ENCODE measurements around the gene ANGEL1. TPM values are rescaled to one million over a fixed set of nuclear protein-coding genes. Genes with fewer than 3 reads are reported as not detected.

ANGEL1 gene
- total and polyA plus RNA-seq, 3 donors from 2014 or later, result 126 to 150 (median 132) TPM

DNA sequence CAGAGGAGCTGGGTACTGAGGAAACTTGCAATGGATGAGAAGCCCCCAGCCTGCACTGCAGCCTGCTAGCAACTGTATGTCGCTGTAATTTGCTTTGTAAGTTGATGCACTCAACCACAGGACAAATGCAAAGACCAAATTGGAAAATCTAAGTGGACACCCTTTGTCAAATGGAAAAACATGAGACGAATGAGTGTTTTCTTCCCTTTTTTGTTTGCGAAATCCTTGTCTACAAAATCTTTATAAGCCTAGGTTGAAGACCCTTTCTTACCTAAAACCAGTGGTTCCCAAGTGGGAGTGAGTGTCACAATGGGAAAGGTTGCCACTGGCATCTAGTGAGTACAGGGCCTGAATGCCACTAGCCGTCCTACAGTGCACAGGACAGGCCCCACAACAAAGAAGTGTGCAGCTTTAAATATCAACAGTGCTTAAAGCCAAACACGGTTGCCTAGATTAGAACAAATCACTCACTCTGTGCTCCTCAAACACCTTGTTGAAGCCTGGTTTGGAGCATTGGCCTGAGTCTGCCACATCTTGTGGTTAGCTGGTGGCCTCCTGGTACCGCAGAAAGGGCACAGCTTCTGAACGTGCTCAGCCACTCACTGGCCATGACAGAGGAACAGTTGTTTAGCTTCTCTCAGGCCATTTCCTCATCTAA is 59.0 kb downstream of the ANGEL1 start:
- H3K27me3 ChIP-seq, result no peaks in the 10 kb centered on the region
- TF ChIP-seq, protein P1, sequence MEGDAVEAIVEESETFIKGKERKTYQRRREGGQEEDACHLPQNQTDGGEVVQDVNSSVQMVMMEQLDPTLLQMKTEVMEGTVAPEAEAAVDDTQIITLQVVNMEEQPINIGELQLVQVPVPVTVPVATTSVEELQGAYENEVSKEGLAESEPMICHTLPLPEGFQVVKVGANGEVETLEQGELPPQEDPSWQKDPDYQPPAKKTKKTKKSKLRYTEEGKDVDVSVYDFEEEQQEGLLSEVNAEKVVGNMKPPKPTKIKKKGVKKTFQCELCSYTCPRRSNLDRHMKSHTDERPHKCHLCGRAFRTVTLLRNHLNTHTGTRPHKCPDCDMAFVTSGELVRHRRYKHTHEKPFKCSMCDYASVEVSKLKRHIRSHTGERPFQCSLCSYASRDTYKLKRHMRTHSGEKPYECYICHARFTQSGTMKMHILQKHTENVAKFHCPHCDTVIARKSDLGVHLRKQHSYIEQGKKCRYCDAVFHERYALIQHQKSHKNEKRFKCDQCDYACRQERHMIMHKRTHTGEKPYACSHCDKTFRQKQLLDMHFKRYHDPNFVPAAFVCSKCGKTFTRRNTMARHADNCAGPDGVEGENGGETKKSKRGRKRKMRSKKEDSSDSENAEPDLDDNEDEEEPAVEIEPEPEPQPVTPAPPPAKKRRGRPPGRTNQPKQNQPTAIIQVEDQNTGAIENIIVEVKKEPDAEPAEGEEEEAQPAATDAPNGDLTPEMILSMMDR (IDR thresholded peaks at IDR 0.05), result no peak
- TF ChIP-seq POLR2A (IDR thresholded peaks at IDR 0.05), result no peak
- intact Hi-C loops (cut with DNase I; ENCODE audit: low total_unique reads), result no loop called here
- H3K4me3 ChIP-seq, result no peak overlapping the region
- WGBS, 2 donors, result 92% methylated on average over 7 of the region's 7 CpGs
- no peaks in the 10 kb centered on the region for H3K36me3 ChIP-seq (ENCODE audit: low read depth, missing control alignments)
- H3K4me1 ChIP-seq, result no peaks in the 10 kb centered on the region
- H3K9me3 ChIP-seq, result no peaks in the 10 kb centered on the region
- no peak for DNase-seq
- H3K27ac ChIP-seq, result no peak overlapping the region

DNA sequence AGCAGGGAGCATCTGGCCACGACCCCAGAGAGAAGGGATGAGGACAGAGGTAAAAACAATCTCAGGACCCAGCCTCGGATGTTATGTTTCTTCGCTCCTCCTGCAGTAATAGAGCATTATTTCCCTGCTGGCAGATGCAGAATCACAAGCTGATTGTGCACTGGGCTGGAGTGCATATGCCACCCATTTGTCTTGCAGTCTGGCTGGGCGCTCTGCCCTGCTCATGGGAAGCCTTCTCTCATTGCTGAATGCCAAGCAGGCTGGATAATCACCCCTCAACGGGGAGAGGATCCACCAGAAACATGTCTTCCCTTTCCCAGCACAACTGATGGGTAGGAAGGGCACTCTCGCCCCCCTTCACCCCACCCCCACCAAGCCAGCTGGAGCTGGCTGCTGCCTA is 59.9 kb downstream of the ANGEL1 start:
- Histone ChIP-seq H3K9me3 (no peaks in the 10 kb centered on the region), H3K27ac (no peak overlapping the region), H3K4me3 (no peak overlapping the region), H3K4me1 (no peaks in the 10 kb centered on the region), H3K36me3 (ENCODE audit: low read depth, missing control alignments) (no peaks in the 10 kb centered on the region), H3K27me3 (no peaks in the 10 kb centered on the region)
- 57 to 63% methylated on average over 6 of the region's 6 CpGs for WGBS, 2 donors
- TF ChIP-seq, protein P1 (IDR thresholded peaks at IDR 0.05), result no peak
- no peak for TF ChIP-seq POLR2A (IDR thresholded peaks at IDR 0.05)
- intact Hi-C loops (cut with DNase I; ENCODE audit: low total_unique reads), result no loop called here
- DNase-seq, result no peak

DNA sequence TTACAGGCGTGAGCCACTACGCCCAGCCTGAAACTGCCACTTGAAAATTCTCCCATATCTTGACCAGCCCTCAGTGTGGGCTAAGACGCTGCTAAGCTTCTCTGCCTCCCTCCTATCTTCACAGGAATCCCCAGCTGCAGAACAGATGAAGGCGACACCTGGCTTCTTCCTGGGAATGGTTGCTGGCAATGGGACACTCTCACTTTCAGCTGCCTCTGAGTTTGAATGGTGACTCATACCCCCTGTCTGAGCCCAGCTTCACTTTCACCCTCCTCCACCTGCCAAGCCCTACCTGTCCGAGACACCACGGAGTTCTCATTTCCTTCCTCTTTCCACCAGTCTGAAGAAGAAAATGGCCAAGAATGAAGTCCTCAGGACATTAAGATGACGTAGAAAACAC is 69.7 kb downstream of the ANGEL1 start:
- Histone ChIP-seq H3K4me1 (no peaks in the 10 kb centered on the region), H3K27ac (no peak overlapping the region), H3K27me3 (no peaks in the 10 kb centered on the region), H3K4me3 (no peak overlapping the region), H3K36me3 (ENCODE audit: low read depth, missing control alignments) (no peaks in the 10 kb centered on the region), H3K9me3 (no peaks in the 10 kb centered on the region)
- intact Hi-C loops (cut with DNase I; ENCODE audit: low total_unique reads), result no loop called here
- WGBS, 2 donors, result 88 to 90% methylated on average over 7 of the region's 7 CpGs
- TF ChIP-seq, protein P1 (IDR thresholded peaks at IDR 0.05), result no peak
- no peak for TF ChIP-seq POLR2A (IDR thresholded peaks at IDR 0.05)
- no peak for DNase-seq

- Histone ChIP-seq H3K9me3 (no peaks in the 10 kb centered on the region), H3K27me3 (no peaks in the 10 kb centered on the region), H3K36me3 (ENCODE audit: low read depth, missing control alignments) (no peaks in the 10 kb centered on the region), H3K27ac (no peak overlapping the region), H3K4me1 (no peaks in the 10 kb centered on the region), H3K4me3 (no peak overlapping the region)
- TF ChIP-seq POLR2A (IDR thresholded peaks at IDR 0.05), result no peak
- TF ChIP-seq, protein P1 (IDR thresholded peaks at IDR 0.05), result no peak
- intact Hi-C loops (cut with DNase I; ENCODE audit: low total_unique reads), result no loop called here
- DNase-seq, result no peak
- 65 to 75% methylated on average over 4 to 6 of the region's 6 CpGs for WGBS, 2 donors
Measured at GRCh38 chr14:76742185-76742584, 70.5 kb downstream of the ANGEL1 start.

DNA sequence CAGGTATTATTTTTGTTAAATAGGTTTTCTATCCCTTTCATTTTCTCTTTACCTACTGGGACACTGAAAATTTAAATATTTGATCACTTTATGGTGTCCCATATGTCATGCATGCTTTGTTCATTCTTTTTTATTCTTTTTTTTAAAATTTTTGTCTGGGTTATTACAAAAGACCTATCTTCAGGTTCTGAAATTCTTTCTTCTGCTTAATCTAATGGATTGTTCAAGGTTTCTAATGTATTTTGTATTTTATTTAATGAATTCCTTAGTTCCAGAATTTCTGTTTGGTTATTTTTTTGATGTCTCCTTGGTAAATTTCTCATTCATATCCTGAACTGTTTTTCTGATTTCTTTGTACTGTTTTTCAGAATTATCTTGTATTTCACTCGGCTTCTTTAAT is 71.6 kb downstream of the ANGEL1 start:
- H3K27ac ChIP-seq, result no peak overlapping the region
- DNase-seq, result no peak
- no peaks in the 10 kb centered on the region for H3K9me3 ChIP-seq
- H3K4me1 ChIP-seq, result no peaks in the 10 kb centered on the region
- no peaks in the 10 kb centered on the region for H3K27me3 ChIP-seq
- H3K4me3 ChIP-seq, result no peak overlapping the region
- no peaks in the 10 kb centered on the region for H3K36me3 ChIP-seq (ENCODE audit: low read depth, missing control alignments)
- TF ChIP-seq, protein P1 (IDR thresholded peaks at IDR 0.05), result no peak
- TF ChIP-seq POLR2A (IDR thresholded peaks at IDR 0.05), result no peak
- intact Hi-C loops (cut with DNase I; ENCODE audit: low total_unique reads), result no loop called here
- WGBS, 2 donors, result 94 to 95% methylated on average over 1 of the region's 1 CpG

Data from testis (tissue), 3 donors.